GM12878 (cell line): ENCODE measurements around the gene GATAD2B. TPM values are rescaled to one million over a fixed set of nuclear protein-coding genes. Genes with fewer than 3 reads are reported as not detected.

Source experiments
- ATAC-seq: fragments of 200-7000 bp; cut with Tn5 transposase; 3 replicates; pipeline ENCODE4 v1.9.1; 2020; ENCODE audit warnings: mild to moderate bottlenecking, moderate library complexity
- BruUV-seq: library from RNA; stranded (reverse); fragments of 400-500 nt; replicated peaks from 2 replicates; lab custom pipeline; 2021; lab: Mats Ljungman, UMichigan
- CTCF ChIA-PET: fragments of 300-600 bp; sonication (Branson Sonifier 250); formaldehyde crosslinking; extraction: SDS; loops from one replicate; lab custom pipeline; 2021; ENCODE audit warnings: inconsistent platforms; lab: Yijun Ruan, JAX
- POLR2A ChIA-PET: fragments of 350-600 bp; formaldehyde crosslinking; extraction: SDS; loops from one replicate; lab custom pipeline; 2021; ENCODE audit warnings: inconsistent platforms; lab: Charles Lee
- RAD21 ChIA-PET: fragments of 300-600 bp; sonication (Branson Sonifier 250); formaldehyde crosslinking; loops from one replicate; lab custom pipeline; 2023; ENCODE audit warnings: antibody characterized with exemption; ENCODE audit not compliant: unreplicated experiment; lab: Charles Lee
- SMC1A ChIA-PET: fragments of 300-600 bp; sonication (Branson Sonifier 250); formaldehyde crosslinking; loops from one replicate; lab custom pipeline; 2023; ENCODE audit not compliant: unreplicated experiment, uncharacterized antibody; lab: Charles Lee
- DNase-seq: peaks from one replicate; pipeline ENCODE4 v3.0.0-alpha.2; 2011; ENCODE audit warnings: low read depth, low spot score
- FAIRE-seq: peaks from 3 replicates; lab custom pipeline; 2011; peaks lifted over from hg19 to GRCh38; lab: Jason Lieb, UNC
- H2AFZ ChIP-seq: 2 replicates; pipeline ENCODE4 v1.6.0; 2011; ENCODE audit warnings: low read depth, low read length, control low read depth; ENCODE audit not compliant: control insufficient read depth
- H3K27ac ChIP-seq: 2 replicates; pipeline ENCODE4 v1.5.1; 2011; ENCODE audit warnings: control low read depth; ENCODE audit not compliant: control insufficient read depth, insufficient read depth
- H3K27me3 ChIP-seq, 2 experiments: replicated peaks in 1 of 2; 2 replicates each; pipeline versions ENCODE4 v1.6.0 to v1.6.1; 2011; ENCODE audit warnings: low read length in 1 of 2; ENCODE audit not compliant: control insufficient read depth in 2 of 2, insufficient read depth in 2 of 2
- H3K36me3 ChIP-seq, 2 experiments: 2 replicates each; pipeline ENCODE4 v1.5.1; 2011; ENCODE audit warnings: low read length in 1 of 2; ENCODE audit not compliant: control insufficient read depth in 2 of 2, insufficient read depth in 2 of 2
- H3K4me1 ChIP-seq: 2 replicates; pipeline ENCODE4 v1.6.1; 2011; ENCODE audit warnings: mild to moderate bottlenecking, low read length, moderate library complexity, mixed read lengths; ENCODE audit not compliant: control insufficient read depth, insufficient read depth
- H3K4me2 ChIP-seq: 2 replicates; pipeline ENCODE4 v1.6.0; 2011; ENCODE audit warnings: control low read depth; ENCODE audit not compliant: control insufficient read depth, insufficient read depth
- H3K4me3 ChIP-seq: fragments of 200-600 bp; sonication (generic); 2 replicates; pipeline ENCODE4 v1.5.1; 2016
- H3K79me2 ChIP-seq: 2 replicates; pipeline ENCODE4 v1.6.0; 2011; ENCODE audit warnings: low read length; ENCODE audit not compliant: control insufficient read depth, insufficient read depth
- H3K9ac ChIP-seq: 2 replicates; pipeline ENCODE4 v1.8.0; 2011; ENCODE audit warnings: low read length, control low read depth, mixed read lengths; ENCODE audit not compliant: control insufficient read depth, insufficient read depth
- H3K9me3 ChIP-seq: replicated peaks from 3 replicates; pipeline ENCODE4 v1.5.1; 2011; ENCODE audit warnings: mild to moderate bottlenecking, low read length; ENCODE audit not compliant: control insufficient read depth, insufficient read depth
- H4K20me1 ChIP-seq: 2 replicates; pipeline ENCODE4 v1.6.0; 2011; ENCODE audit not compliant: control insufficient read depth, insufficient read depth
- ATF7 ChIP-seq: fragments of 450-650 bp; IDR thresholded peaks from 2 replicates; pipeline ENCODE4 v1.6.1; 2016; ENCODE audit warnings: low read depth, mild to moderate bottlenecking
- BCLAF1 ChIP-seq: fragments of 450-650 bp; IDR thresholded peaks from 2 replicates; pipeline ENCODE4 v1.6.1; 2017; ENCODE audit warnings: antibody characterized with exemption, mild to moderate bottlenecking, moderate library complexity
- CBFB ChIP-seq: IDR thresholded peaks from 2 replicates; pipeline ENCODE4 v1.6.1; 2016; ENCODE audit warnings: antibody characterized with exemption, low read depth
- CBX3 ChIP-seq: fragments of 200-600 bp; sonication (generic); IDR thresholded peaks from 2 replicates; pipeline ENCODE4 v1.6.1; 2016; ENCODE audit warnings: low read depth, borderline replicate concordance
- CREM ChIP-seq: IDR thresholded peaks from 2 replicates; pipeline ENCODE4 v1.6.1; 2014; ENCODE audit warnings: antibody characterized with exemption, low read depth
- ELK1 ChIP-seq: IDR thresholded peaks from 2 replicates; pipeline ENCODE4 v1.6.1; 2012; ENCODE audit warnings: low read depth, low read length, improper control_type of control experiment
- HDAC2 ChIP-seq: fragments of 200-600 bp; sonication (generic); IDR thresholded peaks from 2 replicates; pipeline ENCODE4 v1.6.1; 2017
- HDAC6 ChIP-seq: fragments of 200-600 bp; sonication (generic); IDR thresholded peaks from one replicate; pipeline ENCODE4 v1.8.0; 2017; ENCODE audit warnings: antibody characterized with exemption; ENCODE audit not compliant: unreplicated experiment
- HSF1 ChIP-seq: fragments of 150-350 bp; IDR thresholded peaks from 2 replicates; pipeline ENCODE4 v1.6.1; 2014; ENCODE audit warnings: mild to moderate bottlenecking, low read depth, low read length
- MTA3 ChIP-seq: IDR thresholded peaks from 2 replicates; pipeline ENCODE4 v1.6.1; 2012; ENCODE audit warnings: low read length, inconsistent platforms, borderline replicate concordance
- MXI1 ChIP-seq: fragments of 150-350 bp; IDR thresholded peaks from 2 replicates; pipeline ENCODE4 v1.6.1; 2011; ENCODE audit warnings: low read depth, mild to moderate bottlenecking, inconsistent platforms, low read length, improper control_type of control experiment
- NFXL1 ChIP-seq: fragments of 450-650 bp; IDR thresholded peaks from 2 replicates; pipeline ENCODE4 v1.6.1; 2017; ENCODE audit warnings: antibody characterized with exemption, mild to moderate bottlenecking, borderline replicate concordance
- PAX8 ChIP-seq: fragments of 450-650 bp; IDR thresholded peaks from 2 replicates; pipeline ENCODE4 v1.6.1; 2017; ENCODE audit warnings: mild to moderate bottlenecking, moderate library complexity
- SIN3A ChIP-seq: IDR thresholded peaks from 2 replicates; pipeline ENCODE4 v1.6.1; 2012; ENCODE audit warnings: low read depth, low read length, improper control_type of control experiment
- SPI1 ChIP-seq: IDR thresholded peaks from 2 replicates; pipeline ENCODE4 v1.6.1; 2011; ENCODE audit warnings: low read depth, mild to moderate bottlenecking, low read length, moderate library complexity, borderline replicate concordance; ENCODE audit not compliant: insufficient read depth
- TCF7 ChIP-seq: IDR thresholded peaks from 2 replicates; pipeline ENCODE4 v1.6.1; 2014; ENCODE audit warnings: antibody characterized with exemption, borderline replicate concordance
- ZNF24 ChIP-seq: fragments of 450-650 bp; IDR thresholded peaks from 2 replicates; pipeline ENCODE4 v1.6.1; 2017; ENCODE audit warnings: antibody characterized with exemption, mild to moderate bottlenecking
- WGBS: methylation state at CpG from one replicate; pipeline ENCODE4 v1.1.6; 2016; ENCODE audit warnings: low lambda C conversion rate; ENCODE audit not compliant: insufficient replicate concordance, insufficient coverage; ENCODE audit errors: missing lambda C conversion rate; 5-methylcytosine and 5-hydroxymethylcytosine counted together
- in situ Hi-C: fragments of 300-500 bp; cut with MboI; formaldehyde crosslinking; loops from 9 replicates; pipeline ENCODE4 v1.14.3; 2018; ENCODE audit warnings: mixed read lengths
- intact Hi-C: fragments of 100-400 bp; cut with micrococcal nuclease; formaldehyde crosslinking; loops from one replicate; pipeline ENCODE4 v1.14.2; 2022; ENCODE audit not compliant: unreplicated experiment
- polyA plus RNA-seq, 11 experiments: library from polyadenylated mRNA; depleted of rRNA in 4 of 11; unstranded in 6 of 11; stranded (reverse) in 5 of 11; fragments of >200 nt; fragmentation: Nextera tagmentation in 4 of 11; fragmentation: Illumina TruSeq in 1 of 11; extraction: Ambion mirVana in 4 of 11; extraction: Trizol in 1 of 11; gene quantifications; 1 replicate in 1 of 11; 2 replicates in 10 of 11; pipeline versions ENCODE4 v1.2.1 to v1.2.3, GENCODE V29; 2011 to 2016; ENCODE audit warnings: inconsistent platforms in 2 of 11, missing spikeins in 2 of 11, low read depth in 1 of 11
- total RNA-seq, 4 experiments: library from RNA; depleted of rRNA in 3 of 4; stranded (reverse); fragments of >200 nt in 3 of 4; fragmentation: Illumina TruSeq in 1 of 4; extraction: Trizol in 1 of 4; gene quantifications; 2 replicates each; pipeline versions ENCODE4 v1.2.1 to v1.2.3, GENCODE V29; 2013 to 2021

Gene GATAD2B
- total and polyA plus RNA-seq, 10 of the 15 experiments (the other 5 are each of a cell fraction or from before 2014, with no cell fraction given) = 2.4 to 63.1 (median 8.7) TPM

GRCh38 chr1:153780551-153780950, 142.2 kb downstream of the GATAD2B start:
- ChIA-PET CTCF (no interaction called here), SMC1A (no interaction called here), RAD21 (interaction anchor here (1.0 kb wide), 1 partner anchor 270 kb away, joined by 4 read pairs; no protein-coding TSS in a partner anchor), POLR2A (interaction anchor here (0.9 kb wide), 1 partner anchor 22 kb away, joined by 3 read pairs; no protein-coding TSS in a partner anchor)
- intact Hi-C loops (no loop called here), in situ Hi-C loops (no loop called here)
- no TSS peak for BruUV-seq
- Histone ChIP-seq H3K36me3 (no peaks in the 10 kb centered on the region), H2AFZ (no peak overlapping the region), H3K4me2 (no peak overlapping the region), H3K27me3 (no peaks in the 10 kb centered on the region), H3K79me2 (no peaks in the 10 kb centered on the region), H3K4me1 (peaks cover 15% of the 10 kb centered on the region), H3K9ac (no peak overlapping the region), H3K4me3 (no peak overlapping the region), H3K27ac (no peak overlapping the region), H4K20me1 (no peaks in the 10 kb centered on the region), H3K9me3 (no peaks in the 10 kb centered on the region)
- WGBS = 100% methylated on average over 4 of the region's 4 CpGs
- TF ChIP-seq SPI1 = no peak
- no peak for TF ChIP-seq MXI1
- TF ChIP-seq HDAC2 = no peak
- TF ChIP-seq NFXL1 = no peak
- TF ChIP-seq BCLAF1 = no peak
- no peak for TF ChIP-seq ELK1
- no peak for TF ChIP-seq HDAC6
- TF ChIP-seq ZNF24 = no peak
- TF ChIP-seq CREM = no peak
- TF ChIP-seq HSF1 = no peak
- TF ChIP-seq CBX3 = no peak
- TF ChIP-seq TCF7 = no peak
- no peak for TF ChIP-seq SIN3A
- no peak for TF ChIP-seq PAX8
- TF ChIP-seq CBFB = no peak
- TF ChIP-seq ATF7 = no peak
- no peak for TF ChIP-seq MTA3
- no peak for FAIRE-seq
- ATAC-seq = no peak
- DNase-seq = no peak
